Sigmoid colon (tissue), 4 donors: Measurements from ENCODE around the gene TOM1L2.

Experiments
- EP300 ChIP-seq, 4 donors: sonication (generic); formaldehyde crosslinking; IDR thresholded peaks; one replicate each; pipeline ENCODE4 v1.6.1; 2017; ENCODE audit warnings: antibody characterized with exemption in 4 of 4
- POLR2A ChIP-seq, 2 donors: fragments of 450-650 bp; IDR thresholded peaks; one replicate each; pipeline ENCODE4 v1.6.1; 2016; ENCODE audit warnings: antibody characterized with exemption in 2 of 2, mild to moderate bottlenecking in 2 of 2, moderate library complexity in 2 of 2
- POLR2AphosphoS5 ChIP-seq, 4 donors: sonication (generic); formaldehyde crosslinking; IDR thresholded peaks; one replicate each; pipeline ENCODE4 v1.6.1; 2017; ENCODE audit warnings: antibody characterized with exemption in 4 of 4
- TF ChIP-seq, protein P1 (sequence below), 4 experiments: fragments of 450-650 bp in 3 of 4; fragments of 200-600 bp in 1 of 4; IDR thresholded peaks; one replicate each; pipeline ENCODE4 v1.5.1; 2016 to 2019; ENCODE audit warnings: antibody characterized with exemption in 4 of 4, mild to moderate bottlenecking in 3 of 4, moderate library complexity in 2 of 4

DNA sequence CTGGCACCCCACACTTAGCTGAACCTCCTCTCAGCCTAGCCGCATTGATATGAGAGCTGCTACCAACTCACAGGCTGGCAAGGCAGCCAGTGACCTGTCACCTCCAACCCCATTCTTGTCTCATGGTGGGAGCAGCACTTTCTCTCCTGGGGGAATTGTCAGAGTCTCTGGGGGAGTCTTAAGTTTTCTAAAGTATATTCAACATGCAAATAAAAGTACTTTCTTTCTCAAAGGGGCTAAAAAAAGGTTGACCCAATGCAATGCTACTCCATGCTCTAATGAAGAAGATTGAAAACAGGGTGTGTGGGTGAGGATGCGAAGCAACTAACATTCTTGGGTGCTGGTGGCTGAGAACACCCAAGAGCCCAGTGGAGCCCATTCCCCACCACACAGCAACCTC lies 82.3 kb downstream of the TOM1L2 start:
- TF ChIP-seq, protein P1, sequence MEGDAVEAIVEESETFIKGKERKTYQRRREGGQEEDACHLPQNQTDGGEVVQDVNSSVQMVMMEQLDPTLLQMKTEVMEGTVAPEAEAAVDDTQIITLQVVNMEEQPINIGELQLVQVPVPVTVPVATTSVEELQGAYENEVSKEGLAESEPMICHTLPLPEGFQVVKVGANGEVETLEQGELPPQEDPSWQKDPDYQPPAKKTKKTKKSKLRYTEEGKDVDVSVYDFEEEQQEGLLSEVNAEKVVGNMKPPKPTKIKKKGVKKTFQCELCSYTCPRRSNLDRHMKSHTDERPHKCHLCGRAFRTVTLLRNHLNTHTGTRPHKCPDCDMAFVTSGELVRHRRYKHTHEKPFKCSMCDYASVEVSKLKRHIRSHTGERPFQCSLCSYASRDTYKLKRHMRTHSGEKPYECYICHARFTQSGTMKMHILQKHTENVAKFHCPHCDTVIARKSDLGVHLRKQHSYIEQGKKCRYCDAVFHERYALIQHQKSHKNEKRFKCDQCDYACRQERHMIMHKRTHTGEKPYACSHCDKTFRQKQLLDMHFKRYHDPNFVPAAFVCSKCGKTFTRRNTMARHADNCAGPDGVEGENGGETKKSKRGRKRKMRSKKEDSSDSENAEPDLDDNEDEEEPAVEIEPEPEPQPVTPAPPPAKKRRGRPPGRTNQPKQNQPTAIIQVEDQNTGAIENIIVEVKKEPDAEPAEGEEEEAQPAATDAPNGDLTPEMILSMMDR (IDR thresholded peaks at IDR 0.05), result no peak
- TF ChIP-seq POLR2A (IDR thresholded peaks at IDR 0.05) (no peak), EP300 (IDR thresholded peaks at IDR 0.05) (no peak), POLR2AphosphoS5 (IDR thresholded peaks at IDR 0.05) (no peak)
